Fibroblast of lung (primary cell): ENCODE results near the gene ZFP64. TPM values are rescaled to one million over a fixed set of nuclear protein-coding genes. Genes with fewer than 3 reads are reported as not detected.

Experiments used
- DNase-seq, 2 donors: peaks; one replicate each; pipeline versions ENCODE4 v3.0.0 to v3.0.0-alpha.2; 2010; ENCODE audit warnings: low read depth in 2 of 2
- H2AFZ ChIP-seq: 2 replicates; pipeline ENCODE4 v1.5.1; 2012; ENCODE audit warnings: low read length, control low read depth, inconsistent platforms
- H3K27ac ChIP-seq: 2 replicates; pipeline ENCODE4 v1.5.1; 2011; ENCODE audit warnings: low read length, control low read depth; ENCODE audit not compliant: insufficient read depth
- H3K27me3 ChIP-seq: 2 replicates; pipeline ENCODE4 v1.5.1; 2011; ENCODE audit warnings: mild to moderate bottlenecking, low read length; ENCODE audit not compliant: control insufficient read depth, insufficient read depth
- H3K36me3 ChIP-seq: 2 replicates; pipeline ENCODE4 v1.5.1; 2011; ENCODE audit warnings: low read length; ENCODE audit not compliant: control insufficient read depth, insufficient read depth
- H3K4me1 ChIP-seq: 2 replicates; pipeline ENCODE4 v1.5.1; 2011; ENCODE audit warnings: low read length; ENCODE audit not compliant: control insufficient read depth, insufficient read depth; ENCODE audit errors: extremely low read depth
- H3K4me2 ChIP-seq: 2 replicates; pipeline ENCODE4 v1.5.1; 2011; ENCODE audit warnings: low read length, control low read depth; ENCODE audit not compliant: insufficient read depth; ENCODE audit errors: extremely low read depth
- H3K4me3 ChIP-seq, 4 experiments: fragments of 200-600 bp in 1 of 4; sonication (generic) in 1 of 4; replicated peaks in 1 of 4; 2 replicates each; pipeline ENCODE4 v1.5.1; 2011 to 2016; ENCODE audit warnings: low read length in 4 of 4, low read depth in 3 of 4, mild to moderate bottlenecking in 3 of 4, control low read depth in 2 of 4, inconsistent platforms in 1 of 4, mixed read lengths in 1 of 4; ENCODE audit not compliant: insufficient read depth in 1 of 4; ENCODE audit errors: control extremely low read depth in 1 of 4
- H3K79me2 ChIP-seq: 2 replicates; pipeline ENCODE4 v1.5.1; 2012; ENCODE audit warnings: mild to moderate bottlenecking, low read length, inconsistent platforms; ENCODE audit not compliant: control insufficient read depth, insufficient read depth
- H3K9ac ChIP-seq: 2 replicates; pipeline ENCODE4 v1.5.1; 2011; ENCODE audit warnings: mild to moderate bottlenecking, low read length, control low read depth; ENCODE audit not compliant: insufficient read depth
- H3K9me3 ChIP-seq: 2 replicates; pipeline ENCODE4 v1.5.1; 2012; ENCODE audit warnings: low read depth, low read length; ENCODE audit not compliant: control insufficient read depth, insufficient read depth
- H4K20me1 ChIP-seq: 2 replicates; pipeline ENCODE4 v1.5.1; 2011; ENCODE audit warnings: low read length; ENCODE audit not compliant: control insufficient read depth, insufficient read depth; ENCODE audit errors: extremely low read depth
- CTCF ChIP-seq, 2 donors: IDR thresholded peaks in 1 of 2; conservative IDR thresholded peaks in 1 of 2; 1 replicate in 1 of 2; 2 replicates in 1 of 2; pipeline ENCODE4 v1.5.1; 2011 to 2012; ENCODE audit warnings: low read length in 2 of 2, control low read depth in 1 of 2, inconsistent platforms in 1 of 2, low read depth in 1 of 2, mild to moderate bottlenecking in 1 of 2
- EZH2 ChIP-seq: IDR thresholded peaks from 2 replicates; pipeline ENCODE4 v1.5.1; 2012; ENCODE audit warnings: low read length, control low read depth, mild to moderate bottlenecking; ENCODE audit errors: missing control alignments
- polyA minus RNA-seq: library from RNA; depleted of rRNA, polyadenylated mRNA; stranded (reverse); fragments of >200 nt; gene quantifications from 2 replicates; pipeline ENCODE4 v1.2.3, GENCODE V29; 2011; ENCODE audit warnings: low replicate concordance
- polyA plus RNA-seq, 2 donors: library from polyadenylated mRNA; depleted of rRNA in 1 of 2; stranded (reverse) in 1 of 2; unstranded in 1 of 2; fragments of >200 nt; gene quantifications; 2 replicates each; pipeline ENCODE4 v1.2.1, GENCODE V29; 2011 to 2012; ENCODE audit warnings: missing spikeins in 1 of 2
- total RNA-seq: library from RNA; depleted of rRNA; stranded (reverse); fragments of >200 nt; gene quantifications from 2 replicates; pipeline ENCODE4 v1.2.1, GENCODE V29; 2014

The ZFP64 gene
- 14.7 and 19.5 TPM in 2 replicates for total RNA-seq
- polyA plus RNA-seq, result 15.0 and 17.5 TPM in 2 replicates
- polyA plus RNA-seq (2012), result 11.3 and 12.0 TPM in 2 replicates
- 34.9 and 56.8 TPM in 2 replicates for polyA minus RNA-seq

- Histone ChIP-seq H3K27ac (peak within 1 kb of the TSS; percentile 68), H3K27me3 (no peaks in the 10 kb centered on the region)
- peak; percentile 77 to 81 for DNase-seq
Measured at GRCh38 chr20:52191132-52191915, at the start of gene ZFP64. ZFP64 (minus strand) TSS chr20:52191779; CDS start chr20:52191636, 143 bp downstream.

GRCh38 chr20:52240802-52241201 is 49.2 kb upstream of the ZFP64 start:
- no peak for DNase-seq
- H3K27me3 ChIP-seq, result no peaks in the 10 kb centered on the region
- H3K4me1 ChIP-seq, result no peaks in the 10 kb centered on the region
- no peak overlapping the region for H3K27ac ChIP-seq
- no peaks in the 10 kb centered on the region for H3K9me3 ChIP-seq
- no peaks in the 10 kb centered on the region for H3K36me3 ChIP-seq
- no peak overlapping the region for H3K9ac ChIP-seq
- H3K4me2 ChIP-seq, result no peak overlapping the region
- no peak for TF ChIP-seq CTCF (conservative IDR thresholded peaks at IDR 0.05 in 1 of 2, IDR thresholded peaks at IDR 0.05 in 1 of 2; ENCODE audit: low read depth in 1 of 2, low read length in 2 of 2)
- no peak for TF ChIP-seq EZH2
- H2AFZ ChIP-seq, result no peak overlapping the region
- no peak overlapping the region for H3K4me3 ChIP-seq
- no peaks in the 10 kb centered on the region for H3K79me2 ChIP-seq
- H4K20me1 ChIP-seq, result no peaks in the 10 kb centered on the region

More at GRCh38 chr20:52191132-52191915, at the start of gene ZFP64:
- TF ChIP-seq EZH2 (no peak), CTCF (conservative IDR thresholded peaks at IDR 0.05 in 1 of 2, IDR thresholded peaks at IDR 0.05 in 1 of 2; ENCODE audit: low read depth in 1 of 2, low read length in 2 of 2) (peak; percentile 52 to 62)
- H3K4me1 ChIP-seq, result no peaks in the 10 kb centered on the region
- peak within 1 kb of the TSS; percentile 77 for H3K9ac ChIP-seq
- H3K9me3 ChIP-seq, result no peaks in the 10 kb centered on the region
- no peaks in the 10 kb centered on the region for H3K36me3 ChIP-seq
- H3K4me3 ChIP-seq, result peak within 1 kb of the TSS; percentile 83 to 98 (median 95)
- peak within 1 kb of the TSS; percentile 93 for H3K4me2 ChIP-seq
- H2AFZ ChIP-seq, result peak within 1 kb of the TSS; percentile 94
- peaks cover 5% of the 10 kb centered on the region for H3K79me2 ChIP-seq
- no peaks in the 10 kb centered on the region for H4K20me1 ChIP-seq

GRCh38 chr20:52239102-52239501 is 47.5 kb upstream of the ZFP64 start:
- TF ChIP-seq EZH2 (no peak), CTCF (conservative IDR thresholded peaks at IDR 0.05 in 1 of 2, IDR thresholded peaks at IDR 0.05 in 1 of 2; ENCODE audit: low read depth in 1 of 2, low read length in 2 of 2) (no peak)
- H3K79me2 ChIP-seq, result no peaks in the 10 kb centered on the region
- no peaks in the 10 kb centered on the region for H3K36me3 ChIP-seq
- H3K4me1 ChIP-seq, result no peaks in the 10 kb centered on the region
- DNase-seq, result no peak
- no peaks in the 10 kb centered on the region for H4K20me1 ChIP-seq
- H3K4me2 ChIP-seq, result no peak overlapping the region
- no peak overlapping the region for H3K4me3 ChIP-seq
- no peaks in the 10 kb centered on the region for H3K9me3 ChIP-seq
- no peak overlapping the region for H3K9ac ChIP-seq
- no peak overlapping the region for H2AFZ ChIP-seq
- no peak overlapping the region for H3K27ac ChIP-seq
- H3K27me3 ChIP-seq, result no peaks in the 10 kb centered on the region
